GM18498 (cell line): ENCODE results near the gene TMEM115.

Experiments used
- ATAC-seq: cut with Tn5 transposase; IDR thresholded peaks from one replicate; pipeline ENCODE4 v1.9.1; 2021; ENCODE audit warnings: mild to moderate bottlenecking, moderate library complexity; ENCODE audit not compliant: unreplicated experiment

TMEM115 gene

GRCh38 chr3:50354186-50354764 is 5.0 kb downstream of the TMEM115 start:
- no peak for ATAC-seq

DNA sequence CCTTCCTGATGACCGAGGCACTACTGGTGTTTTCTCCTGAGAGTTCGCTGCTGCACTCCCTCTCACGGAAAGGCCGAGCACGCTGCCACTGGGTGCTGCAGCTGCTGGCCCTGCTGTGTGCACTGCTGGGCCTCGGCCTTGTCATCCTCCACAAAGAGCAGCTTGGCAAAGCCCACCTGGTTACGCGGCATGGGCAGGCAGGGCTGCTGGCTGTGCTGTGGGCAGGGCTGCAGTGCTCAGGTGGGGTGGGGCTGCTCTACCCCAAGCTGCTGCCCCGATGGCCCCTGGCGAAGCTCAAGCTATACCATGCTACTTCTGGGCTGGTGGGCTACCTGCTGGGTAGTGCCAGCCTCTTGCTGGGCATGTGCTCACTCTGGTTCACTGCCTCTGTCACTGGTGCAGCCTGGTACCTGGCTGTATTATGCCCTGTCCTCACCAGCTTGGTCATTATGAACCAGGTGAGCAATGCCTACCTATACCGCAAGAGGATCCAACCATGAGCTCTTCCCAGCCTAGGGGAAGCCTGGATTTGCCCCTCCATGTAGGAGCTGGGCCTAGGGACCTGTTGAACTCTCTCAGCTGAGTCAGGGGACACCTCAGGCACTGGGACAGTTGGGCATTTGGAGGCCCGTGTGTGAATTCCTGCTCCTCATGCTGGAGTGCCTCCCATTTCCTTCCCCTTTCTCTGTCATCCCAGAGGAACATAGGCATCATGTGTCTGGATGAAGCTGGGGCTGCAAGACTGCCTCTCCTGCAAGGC is 5.9 kb downstream of the TMEM115 start:
- no peak for ATAC-seq

- ATAC-seq = no peak
Observed at GRCh38 chr3:50352781-50353180, 6.5 kb downstream of the TMEM115 start.

- no peak for ATAC-seq
Observed at GRCh38 chr3:50351323-50351697, 8.0 kb downstream of the TMEM115 start.

DNA sequence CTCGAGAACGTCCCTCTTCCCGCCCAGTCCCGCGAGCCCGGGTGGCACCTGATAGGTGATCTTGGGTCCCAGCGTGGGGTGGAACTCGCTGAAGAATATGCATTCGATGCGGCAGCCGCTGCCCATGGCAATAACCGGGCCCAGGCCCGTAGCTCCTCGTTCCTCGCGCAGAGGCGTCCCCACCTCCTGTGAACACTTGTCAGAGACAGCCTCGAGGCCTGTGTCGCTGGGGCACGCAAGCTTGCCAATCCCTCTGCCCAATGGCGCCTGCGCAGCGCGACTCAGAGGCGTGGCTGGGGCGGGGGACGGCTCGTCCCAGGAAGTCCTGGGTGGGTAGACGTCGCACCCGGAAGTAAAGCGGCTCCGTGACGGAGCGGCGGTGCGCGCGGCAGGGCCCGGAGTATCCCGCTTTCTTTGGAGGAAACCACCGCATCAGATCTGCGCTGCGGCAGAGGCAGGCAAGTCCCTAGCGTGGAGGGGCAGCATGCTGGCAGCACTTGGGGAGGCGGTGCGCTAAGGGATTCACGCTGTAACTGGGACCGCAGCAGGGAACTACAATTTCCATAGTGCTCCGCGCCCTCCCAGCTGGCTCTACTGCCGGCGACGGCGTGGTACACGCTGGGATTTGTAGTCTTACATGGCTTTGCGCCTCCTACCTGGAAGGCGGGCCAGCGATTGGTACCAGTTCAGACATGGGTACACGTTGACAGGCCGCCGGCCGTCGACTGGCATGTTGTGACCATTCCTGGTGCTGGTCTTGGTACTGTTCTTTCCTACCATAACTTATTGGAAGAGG is 8.6 kb downstream of the TMEM115 start, which contains the start of the genes CYB561D2 and NPRL2:
TSS of gene CYB561D2 (plus strand) at position 336 of the 796 bp plus-strand sequence. CDS start 572 bp downstream, outside the sequence.
TSS of gene NPRL2 (minus strand) at position 249 of the 796 bp plus-strand sequence. CDS start at position 126, 123 bp downstream.
- peak; percentile 85 for ATAC-seq

GRCh38 chr3:50350213-50350526 is 9.2 kb downstream of the TMEM115 start:
- no peak for ATAC-seq

DNA sequence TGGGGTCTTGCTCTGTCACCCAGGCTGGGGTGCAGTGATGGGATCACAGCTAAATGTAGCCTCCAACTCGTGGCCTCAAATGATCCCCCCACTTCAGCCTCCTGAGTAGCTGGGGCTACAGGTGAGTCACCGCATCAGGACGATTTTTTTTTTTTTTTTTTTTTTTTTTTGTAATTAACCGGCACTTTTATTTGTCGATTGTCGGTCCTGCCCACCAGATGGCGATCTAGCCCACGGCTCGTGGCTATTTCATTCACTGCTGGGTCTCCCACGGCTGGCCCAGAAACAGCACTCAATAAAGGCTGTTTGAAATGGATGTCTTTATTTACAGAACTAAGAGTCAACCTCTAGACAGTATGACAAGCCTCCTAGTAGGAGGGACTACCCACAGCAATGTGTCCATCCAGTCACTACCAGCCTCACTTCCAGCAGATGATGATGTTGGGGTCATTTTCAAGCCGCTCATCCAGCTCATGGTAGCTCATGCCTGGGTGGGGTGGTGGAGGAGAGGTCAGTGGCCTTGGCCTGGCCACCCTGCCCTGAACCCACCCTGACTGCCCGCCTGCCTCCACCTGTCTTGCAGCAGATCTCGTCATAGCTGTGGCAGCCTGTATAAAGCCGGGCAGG is 12.0 kb downstream of the TMEM115 start:
- ATAC-seq = no peak

GRCh38 chr3:50345586-50346234 is 13.6 kb downstream of the TMEM115 start, which contains the start of gene ZMYND10:
TSS of gene ZMYND10 (minus strand) at chr3:50345732. CDS start at chr3:50345579, 153 bp downstream.
- ATAC-seq = no peak

GRCh38 chr3:50345008-50345407 is 14.3 kb downstream of the TMEM115 start:
- ATAC-seq = no peak

- no peak for ATAC-seq
Observed at GRCh38 chr3:50342813-50343633, 16.3 kb downstream of the TMEM115 start.

GRCh38 chr3:50341996-50342650 is 17.2 kb downstream of the TMEM115 start:
- no peak for ATAC-seq

GRCh38 chr3:50341537-50341936 is 17.8 kb downstream of the TMEM115 start:
- no peak for ATAC-seq

DNA sequence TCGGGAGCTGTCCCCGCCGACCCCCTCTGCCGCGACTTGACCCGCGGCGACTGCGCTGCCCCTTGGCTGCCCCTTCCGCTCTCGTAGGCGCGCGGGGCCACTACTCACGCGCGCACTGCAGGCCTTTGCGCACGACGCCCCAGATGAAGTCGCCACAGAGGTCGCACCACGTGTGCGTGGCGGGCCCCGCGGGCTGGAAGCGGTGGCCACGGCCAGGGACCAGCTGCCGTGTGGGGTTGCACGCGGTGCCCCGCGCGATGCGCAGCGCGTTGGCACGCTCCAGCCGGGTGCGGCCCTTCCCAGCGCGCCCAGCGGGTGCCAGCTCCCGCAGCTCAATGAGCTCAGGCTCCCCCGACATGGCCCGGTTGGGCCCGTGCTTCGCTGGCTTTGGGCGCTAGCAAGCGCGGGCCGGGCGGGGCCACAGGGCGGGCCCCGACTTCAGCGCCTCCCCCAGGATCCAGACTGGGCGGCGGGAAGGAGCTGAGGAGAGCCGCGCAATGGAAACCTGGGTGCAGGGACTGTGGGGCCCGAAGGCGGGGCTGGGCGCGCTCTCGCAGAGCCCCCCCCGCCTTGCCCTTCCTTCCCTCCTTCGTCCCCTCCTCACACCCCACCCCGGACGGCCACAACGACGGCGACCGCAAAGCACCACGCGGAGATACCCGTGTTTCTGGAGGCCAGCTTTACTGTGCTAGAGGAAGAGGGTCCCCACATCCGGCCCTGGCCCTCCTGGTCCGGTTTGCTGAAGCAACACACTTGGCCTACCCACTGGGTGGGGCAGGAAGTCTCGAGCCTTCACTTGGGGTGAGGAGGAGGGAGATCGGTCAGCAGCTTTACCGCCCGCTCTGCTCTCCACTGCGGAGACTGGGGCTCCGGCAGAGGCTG is 18.6 kb downstream of the TMEM115 start, which contains the start of gene RASSF1:
TSS of gene RASSF1 (minus strand) at position 389 of the 882 bp plus-strand sequence. CDS start at position 358, 31 bp downstream.
- peak; percentile 13 for ATAC-seq

DNA sequence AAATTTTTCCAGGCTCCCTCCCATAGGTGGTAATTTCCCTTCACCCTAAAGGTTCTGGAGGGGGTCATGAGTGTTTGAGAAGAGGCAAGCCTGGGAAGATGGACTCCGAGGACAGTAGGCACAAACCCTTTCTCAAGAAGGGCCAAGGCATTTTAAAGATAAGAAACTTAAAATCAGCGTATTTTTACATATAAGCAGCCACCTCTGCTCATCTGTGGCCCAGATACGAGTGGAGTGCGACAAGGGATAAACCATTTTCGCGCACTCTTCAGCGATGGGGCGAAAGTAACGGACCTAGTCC is 19.2 kb downstream of the TMEM115 start:
- ATAC-seq = no peak

- no peak for ATAC-seq
Observed at GRCh38 chr3:50339485-50340146, 19.7 kb downstream of the TMEM115 start.

- no peak for ATAC-seq
Observed at GRCh38 chr3:50338965-50339364, 20.4 kb downstream of the TMEM115 start.

DNA sequence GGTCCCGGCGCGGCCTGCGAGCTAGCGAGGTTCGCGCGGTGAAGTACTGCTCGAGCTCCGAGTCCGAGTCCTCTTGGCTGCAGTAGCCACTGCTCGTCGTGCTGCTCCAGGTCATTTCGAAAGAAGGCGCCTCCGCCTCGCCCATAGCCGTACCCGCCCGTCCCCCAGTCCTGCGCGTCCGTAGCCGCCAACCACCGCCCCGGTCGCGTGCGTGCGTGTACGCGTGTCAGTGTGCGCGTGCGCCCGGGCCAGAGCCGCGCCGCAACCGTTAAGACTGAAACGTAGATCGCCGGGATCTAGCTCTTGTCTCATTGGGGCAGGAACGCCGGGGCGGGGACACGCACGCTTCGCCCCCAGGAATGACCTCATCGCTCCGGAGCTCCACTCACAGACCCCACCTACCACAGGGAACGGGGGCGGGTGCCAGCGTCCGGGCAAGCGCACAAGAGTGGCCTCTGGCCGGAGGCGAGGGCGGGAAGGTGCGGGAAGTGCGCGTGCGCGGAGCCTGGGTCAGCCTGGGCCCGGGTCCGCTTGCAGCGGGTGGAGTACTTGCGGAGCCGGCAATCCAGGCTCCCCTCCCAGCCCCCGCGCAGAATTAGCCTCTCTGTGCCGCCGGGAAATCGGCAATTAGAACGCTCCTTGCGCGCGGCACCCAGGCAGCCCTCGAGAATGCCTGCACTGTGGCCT is 22.0 kb downstream of the TMEM115 start:
- peak; percentile 77 for ATAC-seq
